ENCODE data around the gene UPF2. TPM values are rescaled to one million over a fixed set of nuclear protein-coding genes. Genes with fewer than 3 reads are reported as not detected.

Gene UPF2
- total and polyA plus RNA-seq, 2 of the 13 experiments (the other 11 are each of a cell fraction or from before 2014, with no cell fraction given) = 6.2 to 14.5 TPM

GRCh38 chr10:11874568-11875493 lies 167.8 kb downstream of the UPF2 start (continued):
- TF ChIP-seq ZNF543 (CRISPR knock-in tag; IDR thresholded peaks at IDR 0.05) (peak; percentile 7; the same call in 1 of the 2 replicates), SOX6 (IDR thresholded peaks at IDR 0.05) (no peak), SOX6 (CRISPR knock-in tag; IDR thresholded peaks at IDR 0.05) (no peak; the same call in 1 of the 2 replicates), ATF2 (CRISPR knock-in tag; IDR thresholded peaks at IDR 0.05) (peak; percentile 38; the same call in 1 of the 2 replicates), PHF5A (CRISPR knock-in tag; IDR thresholded peaks at IDR 0.05; ENCODE audit: low read depth, unreplicated experiment) (no peak), NR0B2 (CRISPR knock-in tag; IDR thresholded peaks at IDR 0.05) (peak; percentile 56; the same call in 1 of the 2 replicates), SOX13 (IDR thresholded peaks at IDR 0.05) (peak; percentile 8; the same call in 1 of the 2 replicates), SOX13 (CRISPR knock-in tag; conservative IDR thresholded peaks at IDR 0.05 in 1 of 2, IDR thresholded peaks at IDR 0.05 in 1 of 2) (peak in 1 of 2 experiments; percentile 61; a peak in 1 of 4 replicates), SP1 (IDR thresholded peaks at IDR 0.05) (no peak), SP1 (CRISPR knock-in tag; IDR thresholded peaks at IDR 0.05) (0 out of 2 replicates have a peak, but pooled peaks have one; percentile 28), DDIT3 (CRISPR knock-in tag; IDR thresholded peaks at IDR 0.05) (no peak), POLR2A (IDR thresholded peaks at IDR 0.05; ENCODE audit: insufficient read depth in 1 of 2, low read depth in 2 of 2, low read length in 2 of 2) (peak in 1 of 2 experiments; percentile 14; a peak in 1 of 4 replicates), ZNF790 (CRISPR knock-in tag; IDR thresholded peaks at IDR 0.05; ENCODE audit: borderline replicate concordance) (no peak), POLR2AphosphoS5 (IDR thresholded peaks at IDR 0.05; ENCODE audit: low read depth, low read length) (peak; percentile 59), USF2 (IDR thresholded peaks at IDR 0.05; ENCODE audit: low read depth, low read length) (peak; percentile 86), USF2 (CRISPR knock-in tag; IDR thresholded peaks at IDR 0.05; ENCODE audit: borderline replicate concordance) (peak; percentile 87; the same call in 1 of the 2 replicates), HOXA5 (CRISPR knock-in tag; IDR thresholded peaks at IDR 0.05) (0 out of 2 replicates have a peak, but pooled peaks have one; percentile 35), MNT (IDR thresholded peaks at IDR 0.05) (peak; percentile 99), THRA (CRISPR knock-in tag; IDR thresholded peaks at IDR 0.05; ENCODE audit: borderline replicate concordance) (peak; percentile 47; the same call in 1 of the 2 replicates)
